Measurements from ENCODE around the gene LCE3D. TPM values are rescaled to one million over a fixed set of nuclear protein-coding genes. Genes with fewer than 3 reads are reported as not detected.
"Not testable (repeated sequence)": the region's sequence is repeated elsewhere in the genome, so short reads cannot be mapped to it uniquely, and the experiment has no call there.

Gene LCE3D
- total RNA-seq, 4 donors from 2014 or later, result not detected

- Histone ChIP-seq H3K27me3 (no peaks in the 10 kb centered on the region), H3K36me3 (no peaks in the 10 kb centered on the region), H3K9me3 (peaks cover 0 to 14% (median 0%) of the 10 kb centered on the region in 4 donors), H3K27ac (no peak within 1 kb of the TSS), H3K4me1 (no peaks in the 10 kb centered on the region), H3K4me3 (no peak within 1 kb of the TSS)
- no peak for DNase-seq (ENCODE audit: low spot score in 2 of 2)
- 77 to 100% methylated on average over 1 of the region's 1 CpG for WGBS, 2 donors
- TF ChIP-seq EP300 (IDR thresholded peaks at IDR 0.05) (no peak), POLR2A (IDR thresholded peaks at IDR 0.05) (no peak)
- TF ChIP-seq, protein P1, sequence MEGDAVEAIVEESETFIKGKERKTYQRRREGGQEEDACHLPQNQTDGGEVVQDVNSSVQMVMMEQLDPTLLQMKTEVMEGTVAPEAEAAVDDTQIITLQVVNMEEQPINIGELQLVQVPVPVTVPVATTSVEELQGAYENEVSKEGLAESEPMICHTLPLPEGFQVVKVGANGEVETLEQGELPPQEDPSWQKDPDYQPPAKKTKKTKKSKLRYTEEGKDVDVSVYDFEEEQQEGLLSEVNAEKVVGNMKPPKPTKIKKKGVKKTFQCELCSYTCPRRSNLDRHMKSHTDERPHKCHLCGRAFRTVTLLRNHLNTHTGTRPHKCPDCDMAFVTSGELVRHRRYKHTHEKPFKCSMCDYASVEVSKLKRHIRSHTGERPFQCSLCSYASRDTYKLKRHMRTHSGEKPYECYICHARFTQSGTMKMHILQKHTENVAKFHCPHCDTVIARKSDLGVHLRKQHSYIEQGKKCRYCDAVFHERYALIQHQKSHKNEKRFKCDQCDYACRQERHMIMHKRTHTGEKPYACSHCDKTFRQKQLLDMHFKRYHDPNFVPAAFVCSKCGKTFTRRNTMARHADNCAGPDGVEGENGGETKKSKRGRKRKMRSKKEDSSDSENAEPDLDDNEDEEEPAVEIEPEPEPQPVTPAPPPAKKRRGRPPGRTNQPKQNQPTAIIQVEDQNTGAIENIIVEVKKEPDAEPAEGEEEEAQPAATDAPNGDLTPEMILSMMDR (IDR thresholded peaks at IDR 0.05), result no peak
Measured at GRCh38 chr1:152613511-152613910, 33.2 kb upstream of the LCE3D start, which contains the start of gene LCE3B. TSS of gene LCE3B (plus strand) at chr1:152613811. CDS start at chr1:152613811, 0 bp downstream.

DNA sequence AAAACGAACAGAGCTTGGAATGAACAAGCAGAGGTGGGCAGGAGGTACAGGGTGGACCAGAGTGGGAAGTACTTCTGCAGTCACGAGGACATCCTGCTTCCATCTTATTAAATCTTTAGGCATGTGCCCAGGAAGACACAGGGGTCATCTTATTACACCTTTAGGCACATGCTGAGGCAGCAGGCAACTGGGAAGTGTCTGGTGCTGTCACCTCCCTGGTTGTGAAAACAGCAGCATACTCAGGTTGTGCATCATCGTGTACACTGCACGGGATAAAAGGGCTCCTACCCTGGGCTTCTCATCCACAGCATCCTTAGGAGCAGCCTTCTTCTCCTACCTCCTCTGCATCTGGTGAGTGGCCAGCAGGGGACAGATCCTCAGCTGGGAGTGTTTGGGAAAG is 19.6 kb upstream of the LCE3D start, which contains the start of gene LCE3C:
LCE3C (plus strand) TSS at position 301 of the 400 bp plus-strand sequence. CDS start 498 bp downstream, outside the sequence.
- DNase-seq (ENCODE audit: low spot score in 2 of 2), result no peak
- H3K27ac ChIP-seq, result no peak within 1 kb of the TSS
- no peaks in the 10 kb centered on the region for H3K36me3 ChIP-seq
- H3K4me1 ChIP-seq, result no peaks in the 10 kb centered on the region
- peaks cover 0 to 12% (median 0%) of the 10 kb centered on the region in 4 donors for H3K9me3 ChIP-seq
- H3K27me3 ChIP-seq, result no peaks in the 10 kb centered on the region
- no peak within 1 kb of the TSS for H3K4me3 ChIP-seq
- TF ChIP-seq POLR2A (IDR thresholded peaks at IDR 0.05) (no peak), EP300 (IDR thresholded peaks at IDR 0.05) (no peak)
- TF ChIP-seq, protein P1 (IDR thresholded peaks at IDR 0.05), result no peak
- WGBS, 2 donors, result 42 to 64% methylated on average over 2 to 4 of the region's 4 CpGs

DNA sequence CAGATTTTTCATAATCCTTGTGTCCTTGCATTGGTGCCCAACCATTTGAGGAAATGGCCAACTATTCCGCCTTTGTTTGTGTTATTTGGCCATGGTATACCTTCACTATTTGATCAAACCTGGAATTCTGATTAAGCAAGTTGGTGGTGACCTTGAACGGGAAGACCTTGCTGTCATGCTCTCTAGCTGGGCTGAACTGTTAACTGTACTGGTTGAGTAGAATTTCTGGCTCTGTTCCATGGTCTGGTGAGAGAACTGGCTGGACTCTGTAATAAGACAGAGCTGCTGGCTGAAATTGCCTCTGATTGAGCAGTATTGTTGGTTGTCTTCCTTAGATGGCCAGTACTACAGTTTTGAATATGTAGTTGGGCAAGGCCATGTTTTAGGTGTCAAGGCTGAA is 16.7 kb upstream of the LCE3D start:
- no peaks in the 10 kb centered on the region for H3K4me1 ChIP-seq
- DNase-seq (ENCODE audit: low spot score in 2 of 2), result no peak
- H3K36me3 ChIP-seq, result no peaks in the 10 kb centered on the region
- no peak overlapping the region for H3K4me3 ChIP-seq
- TF ChIP-seq EP300 (IDR thresholded peaks at IDR 0.05) (no peak), POLR2A (IDR thresholded peaks at IDR 0.05) (no peak)
- TF ChIP-seq, protein P1 (IDR thresholded peaks at IDR 0.05), result no peak
- H3K27me3 ChIP-seq, result no peaks in the 10 kb centered on the region
- WGBS, 2 donors, result 69 to 100% methylated on average over 2 of the region's 2 CpGs
- peaks cover 0 to 12% (median 0%) of the 10 kb centered on the region in 4 donors for H3K9me3 ChIP-seq
- H3K27ac ChIP-seq, result no peak overlapping the region

DNA sequence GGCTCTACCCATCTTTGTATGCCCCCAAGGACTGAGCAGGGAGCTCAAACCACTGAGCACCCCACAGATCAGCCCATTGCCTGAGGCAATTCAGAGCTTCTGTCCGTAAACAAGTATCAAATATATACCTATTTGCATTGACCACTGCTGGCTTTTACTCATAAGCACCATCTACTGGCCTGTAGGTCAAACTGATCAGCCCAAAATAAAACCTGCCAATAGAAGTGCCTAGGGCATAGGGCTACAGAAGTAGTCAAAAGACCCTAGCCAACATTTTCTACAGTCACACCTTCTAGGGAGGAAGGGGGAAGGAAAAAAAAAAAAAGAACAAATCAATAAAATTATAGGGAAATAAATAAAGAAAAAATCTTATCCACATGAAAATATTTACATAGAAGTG is 5.3 kb upstream of the LCE3D start:
- Histone ChIP-seq H3K36me3 (no peaks in the 10 kb centered on the region), H3K9me3 (peaks cover 0 to 9% (median 0%) of the 10 kb centered on the region in 4 donors), H3K4me3 (no peak overlapping the region), H3K27ac (no peak overlapping the region), H3K27me3 (no peaks in the 10 kb centered on the region), H3K4me1 (no peaks in the 10 kb centered on the region)
- DNase-seq (ENCODE audit: low spot score in 2 of 2), result no peak
- TF ChIP-seq POLR2A (IDR thresholded peaks at IDR 0.05) (no peak), EP300 (IDR thresholded peaks at IDR 0.05) (no peak)
- TF ChIP-seq, protein P1 (IDR thresholded peaks at IDR 0.05), result no peak
- 50 to 88% methylated on average over 1 of the region's 1 CpG for WGBS, 2 donors

DNA sequence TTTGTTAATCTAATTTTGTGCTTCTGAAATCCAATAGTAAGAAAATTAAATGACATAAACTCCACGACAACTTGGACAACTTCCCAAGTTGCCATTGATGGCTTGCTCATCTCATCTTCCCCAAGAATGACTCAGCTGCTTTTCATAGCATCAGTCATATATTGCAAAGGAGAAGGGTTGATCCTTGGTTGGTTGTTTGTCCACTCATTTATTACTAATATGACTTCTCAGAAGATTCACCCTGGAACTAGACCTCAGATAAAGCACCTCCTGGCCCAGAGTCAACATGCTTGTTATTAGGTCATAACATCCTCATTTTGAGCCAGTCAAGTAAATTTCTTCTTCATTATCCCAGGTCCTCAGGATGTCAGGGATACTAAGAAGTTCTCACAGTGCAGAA is 2.3 kb upstream of the LCE3D start:
- Histone ChIP-seq H3K27ac (no peak overlapping the region), H3K4me3 (no peak overlapping the region), H3K4me1 (no peaks in the 10 kb centered on the region), H3K36me3 (no peaks in the 10 kb centered on the region), H3K9me3 (peaks cover 0 to 14% (median 0%) of the 10 kb centered on the region in 4 donors), H3K27me3 (no peaks in the 10 kb centered on the region)
- WGBS, 2 donors, result 63 to 79% methylated on average over 1 of the region's 1 CpG
- TF ChIP-seq POLR2A (IDR thresholded peaks at IDR 0.05) (no peak), EP300 (IDR thresholded peaks at IDR 0.05) (no peak)
- TF ChIP-seq, protein P1 (IDR thresholded peaks at IDR 0.05), result no peak
- DNase-seq (ENCODE audit: low spot score in 2 of 2), result no peak

- 82 to 83% methylated on average over 5 to 7 of the region's 9 CpGs for WGBS, 2 donors
- not testable (repeated sequence) for H3K27ac ChIP-seq; H3K9me3 ChIP-seq; H3K36me3 ChIP-seq; H3K4me3 ChIP-seq; H3K4me1 ChIP-seq; H3K27me3 ChIP-seq; DNase-seq (ENCODE audit: low spot score in 2 of 2)
Measured at GRCh38 chr1:152579526-152579925, 790 bp downstream of the LCE3D start.

Measured in tibial nerve (tissue), 4 donors.